HG03196 (cell line): ENCODE data around the gene LMX1B.

Experiments
- ATAC-seq: cut with Tn5 transposase; IDR thresholded peaks from one replicate; pipeline ENCODE4 v1.9.1; 2021; ENCODE audit not compliant: unreplicated experiment

Gene LMX1B

DNA sequence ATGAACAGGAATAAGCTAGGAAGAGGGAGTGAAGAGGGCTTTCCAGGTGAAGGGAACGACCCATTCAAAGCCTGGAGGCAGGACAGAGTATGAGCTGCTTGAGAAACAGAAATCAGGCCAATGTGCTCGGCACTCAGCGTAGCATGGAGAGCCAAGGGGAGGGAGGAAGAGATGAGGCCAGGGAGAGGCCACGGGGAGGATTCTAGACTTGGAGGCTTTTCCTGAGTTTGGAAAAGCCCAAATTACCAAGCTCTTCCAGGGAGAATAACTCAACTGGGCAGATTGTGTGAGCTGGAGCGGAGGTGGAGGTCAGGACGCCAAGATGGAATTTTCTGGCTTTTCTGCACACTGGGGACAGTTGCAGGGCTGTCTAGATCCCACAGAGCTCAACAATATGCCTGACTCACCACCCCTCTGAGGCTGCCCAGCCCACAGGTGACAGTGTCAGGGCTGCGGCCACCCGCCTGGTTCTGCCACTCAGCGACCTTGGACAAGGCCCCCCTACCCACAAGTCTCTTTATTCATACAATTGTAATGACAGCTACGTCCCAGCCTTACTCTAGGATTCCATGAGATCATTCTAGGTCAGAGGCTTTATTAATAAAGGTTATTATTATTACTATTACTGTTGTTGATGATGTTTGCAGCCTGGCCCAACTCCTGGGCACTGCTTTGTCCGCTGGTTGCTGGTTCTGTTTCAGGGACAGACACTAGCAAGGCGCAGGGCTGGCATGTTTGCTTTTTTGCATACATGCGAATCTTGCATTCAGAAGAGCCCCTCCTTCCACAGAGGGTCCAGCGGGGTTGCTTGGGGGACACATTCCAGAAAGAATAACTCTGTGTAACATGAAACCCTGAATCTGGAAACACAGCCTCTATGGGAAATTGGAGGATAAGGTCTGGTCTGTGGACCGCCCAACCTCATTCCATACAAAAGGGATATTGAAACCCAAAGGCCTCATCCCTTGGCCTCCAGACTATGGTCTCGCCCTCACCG, 9.4 kb upstream of the LMX1B start:
- ATAC-seq: no peak

DNA sequence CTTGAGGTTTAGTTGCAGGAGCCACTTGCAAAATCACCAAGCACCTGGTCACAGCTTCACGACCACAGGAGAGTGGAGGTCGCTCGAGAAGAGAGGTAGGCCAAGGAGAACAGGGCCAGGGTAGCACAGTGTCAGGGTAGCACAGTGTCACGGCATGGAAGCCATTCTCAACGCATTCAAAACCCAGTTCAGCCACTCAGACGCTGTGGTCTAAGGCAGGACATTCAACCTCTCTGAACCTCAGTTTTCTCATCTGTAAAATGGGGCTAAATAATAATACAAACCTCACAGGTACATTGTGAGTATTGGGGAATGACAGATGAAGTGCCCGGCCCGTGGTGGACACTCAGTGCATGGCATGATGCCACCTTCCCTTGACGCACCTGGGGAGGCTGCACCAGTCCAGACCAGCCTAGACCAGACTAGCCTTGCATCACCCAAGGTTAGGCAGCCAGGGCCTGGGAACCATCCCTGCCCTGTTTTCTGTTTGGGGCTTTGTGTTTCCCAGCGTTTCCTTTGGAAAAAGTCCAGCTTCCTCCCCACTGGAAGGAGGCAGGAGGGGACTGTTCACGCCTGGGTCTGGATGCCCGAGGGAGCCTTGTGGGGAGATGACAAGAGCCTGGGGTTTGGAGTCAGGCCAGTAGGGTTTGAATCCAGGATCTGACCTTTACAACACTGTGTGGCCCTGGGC, 7.8 kb upstream of the LMX1B start:
- no peak for ATAC-seq

DNA sequence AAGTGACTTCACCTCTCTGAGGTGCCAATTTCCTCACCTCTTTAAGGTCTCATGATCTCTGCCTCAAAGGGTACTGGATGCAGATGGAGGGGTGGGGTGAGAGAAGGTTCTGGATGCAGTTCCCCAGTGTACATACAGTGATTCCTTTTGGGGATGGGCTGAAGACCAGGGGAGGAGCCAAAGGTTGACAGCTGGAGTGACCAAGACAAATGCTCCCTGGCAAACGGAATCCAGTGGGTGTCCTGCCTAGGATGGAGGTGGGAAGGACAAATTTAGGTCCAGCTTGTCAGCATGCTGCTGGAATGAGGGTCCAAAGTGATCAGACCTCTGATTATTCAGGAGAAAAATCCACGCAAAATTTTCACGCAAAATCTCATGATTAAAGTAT, 7.3 kb upstream of the LMX1B start:
- no peak for ATAC-seq

DNA sequence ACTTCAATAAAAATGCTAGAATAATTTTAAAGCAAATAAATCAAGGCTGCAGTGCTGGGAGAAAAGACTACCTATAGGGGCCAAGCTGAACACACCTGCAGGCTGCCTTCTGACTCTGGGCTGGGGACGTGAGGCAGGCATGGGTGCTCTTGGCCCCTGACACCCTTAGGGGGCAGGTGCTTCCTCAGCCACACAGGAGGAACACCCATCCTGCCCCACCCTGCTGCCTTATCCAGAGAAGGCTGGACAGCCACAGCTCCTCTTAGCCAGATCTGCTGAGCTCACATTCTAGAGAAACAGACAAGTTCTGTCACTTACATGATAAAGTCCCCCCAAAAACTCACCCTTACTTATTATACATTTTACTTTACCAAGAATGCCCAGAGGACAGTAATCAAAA, 6.6 kb upstream of the LMX1B start:
- ATAC-seq: no peak

DNA sequence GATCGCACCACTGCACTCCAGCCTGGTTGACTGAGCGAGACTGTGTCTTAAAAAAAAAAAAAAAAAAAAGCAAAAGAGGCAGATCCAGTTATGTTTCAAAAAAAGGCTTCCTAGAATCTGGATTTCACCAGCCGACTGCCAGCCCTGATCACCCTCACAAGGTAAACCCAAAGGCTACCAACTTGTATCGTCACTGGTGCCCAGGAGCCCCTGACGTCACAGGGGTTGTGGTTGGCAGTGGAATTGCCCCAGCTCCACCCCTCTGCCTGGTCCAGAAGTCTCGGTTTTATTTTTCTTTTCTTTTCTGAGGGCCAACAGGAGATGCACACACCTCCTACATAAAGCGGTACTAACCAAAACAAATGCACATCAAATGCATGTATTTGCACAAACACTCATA, 6.0 kb upstream of the LMX1B start:
- ATAC-seq: no peak

DNA sequence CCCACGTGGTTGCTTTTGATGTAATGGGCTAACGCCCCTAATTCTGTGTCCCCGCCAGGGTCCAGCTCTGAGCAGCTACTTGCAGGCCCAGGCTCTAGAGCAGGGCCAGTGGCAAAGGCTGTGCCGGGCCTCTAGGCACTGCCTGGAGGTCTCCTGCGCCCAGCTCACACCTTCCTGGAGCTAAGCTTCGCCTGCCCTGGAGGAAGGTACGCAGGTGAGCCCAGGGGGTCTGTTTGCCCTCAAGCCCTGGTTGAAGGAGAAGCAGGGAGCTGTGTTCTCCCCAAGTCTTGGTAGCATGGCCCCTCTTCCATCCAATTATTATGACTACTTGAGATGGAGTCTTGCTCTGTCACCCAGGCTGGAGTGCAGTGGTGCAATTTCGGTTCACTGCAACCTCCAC, 5.2 kb upstream of the LMX1B start:
- ATAC-seq: no peak

DNA sequence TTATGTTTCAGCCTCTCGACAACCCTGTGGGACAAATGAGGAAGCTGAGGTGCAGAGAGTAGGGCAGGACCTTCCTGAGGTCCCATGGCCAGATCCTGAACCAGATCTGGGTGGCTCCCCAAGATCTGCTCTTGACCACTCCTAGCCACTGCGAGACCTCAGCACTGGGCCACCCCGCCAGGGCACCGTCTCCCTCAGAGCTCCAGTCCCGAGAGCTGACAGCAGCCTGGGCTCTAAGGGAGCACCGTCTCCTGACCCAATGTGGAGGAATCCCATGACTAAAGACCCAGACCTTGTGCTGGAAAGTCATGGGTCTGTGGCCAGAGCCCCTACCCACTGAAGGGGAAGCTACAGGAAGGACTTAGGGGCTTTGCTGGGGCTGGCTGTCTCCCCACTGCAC, 4.5 kb upstream of the LMX1B start:
- ATAC-seq: no peak

DNA sequence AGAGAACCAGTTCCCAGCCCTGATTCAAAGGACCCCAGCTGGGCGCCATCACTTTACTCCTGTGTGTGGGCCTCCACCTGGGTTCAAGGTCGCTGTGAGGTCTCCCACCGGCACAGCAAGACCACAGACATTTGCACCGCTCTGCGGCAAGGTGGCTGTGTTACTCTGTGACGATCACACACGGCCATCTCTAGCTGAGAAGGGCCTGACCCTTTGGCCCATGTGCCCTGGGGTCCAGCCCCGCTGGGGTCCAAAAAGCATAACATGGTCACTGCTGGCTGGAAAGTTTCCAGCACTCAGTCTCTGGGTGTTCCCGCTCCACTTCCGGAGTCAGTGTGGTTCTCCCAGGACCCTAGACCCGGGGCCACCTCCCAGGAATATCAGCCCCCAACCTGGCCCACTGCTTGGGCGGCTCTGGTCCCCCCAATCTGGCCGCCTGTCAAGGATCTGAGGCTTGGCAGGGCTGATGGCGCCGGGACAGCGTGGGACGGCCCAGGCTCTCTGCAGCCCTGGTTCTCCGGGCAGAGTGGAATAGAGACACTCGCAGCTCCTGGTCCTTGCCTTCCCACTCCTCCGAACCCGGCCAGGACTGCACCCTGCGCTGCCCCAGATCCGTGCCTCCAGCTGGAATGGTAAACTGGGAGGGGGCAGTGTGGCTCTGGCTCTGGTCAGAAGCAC, 3.9 kb upstream of the LMX1B start:
- ATAC-seq: no peak

DNA sequence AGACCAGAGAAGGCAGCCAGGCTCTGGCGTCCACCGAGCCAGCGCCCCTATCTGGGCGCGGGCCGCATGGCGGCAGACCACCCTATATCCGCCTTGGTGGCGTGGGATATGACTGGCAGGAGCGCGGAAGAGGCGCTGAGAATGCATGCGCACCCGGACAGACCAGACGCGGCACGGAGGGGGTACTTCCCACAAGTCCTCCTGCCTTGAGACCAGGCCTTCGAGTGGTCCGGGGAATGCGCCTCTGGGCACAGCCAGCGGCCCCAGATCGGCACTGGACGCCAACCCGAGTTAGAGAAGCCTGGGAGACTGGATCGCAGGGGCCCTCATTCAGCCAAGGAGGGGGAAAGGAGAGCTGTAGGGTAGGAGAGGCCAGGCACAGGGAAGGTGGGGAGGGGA, 2.5 kb upstream of the LMX1B start:
- no peak for ATAC-seq

DNA sequence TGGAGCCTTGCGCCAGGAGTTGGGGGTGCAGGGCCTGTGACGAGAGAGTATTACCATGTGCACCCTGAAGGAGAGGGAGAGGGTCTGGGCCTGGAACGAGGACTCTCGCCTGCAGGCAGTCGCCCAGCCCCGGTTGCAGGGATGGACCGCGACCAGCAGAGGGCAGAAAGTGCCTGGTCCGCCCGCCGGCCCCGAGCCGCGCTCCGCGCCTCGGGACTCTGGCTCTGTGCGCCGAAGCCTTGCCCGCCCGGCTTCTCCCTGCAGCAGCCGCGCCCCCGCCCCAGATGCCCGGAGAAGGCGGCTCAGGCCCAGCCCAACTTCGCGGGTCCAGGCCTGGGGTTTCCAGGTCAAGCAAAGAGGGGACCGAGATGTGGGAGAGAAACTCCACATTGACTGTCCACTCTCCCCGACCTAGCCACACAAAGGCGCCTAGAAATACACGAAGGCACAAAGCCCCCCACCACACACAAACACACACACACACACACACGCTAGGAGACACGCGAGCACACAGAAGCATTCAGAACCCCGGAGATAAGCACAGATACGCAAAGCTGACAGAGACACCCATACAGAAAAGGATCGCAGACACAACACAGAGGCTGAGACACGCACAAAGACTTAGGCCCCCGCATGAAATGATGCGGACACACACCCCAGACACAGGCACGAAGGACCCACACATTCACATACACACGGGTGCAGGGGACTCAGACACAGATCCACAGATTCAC, 2.0 kb upstream of the LMX1B start:
- ATAC-seq: no peak

DNA sequence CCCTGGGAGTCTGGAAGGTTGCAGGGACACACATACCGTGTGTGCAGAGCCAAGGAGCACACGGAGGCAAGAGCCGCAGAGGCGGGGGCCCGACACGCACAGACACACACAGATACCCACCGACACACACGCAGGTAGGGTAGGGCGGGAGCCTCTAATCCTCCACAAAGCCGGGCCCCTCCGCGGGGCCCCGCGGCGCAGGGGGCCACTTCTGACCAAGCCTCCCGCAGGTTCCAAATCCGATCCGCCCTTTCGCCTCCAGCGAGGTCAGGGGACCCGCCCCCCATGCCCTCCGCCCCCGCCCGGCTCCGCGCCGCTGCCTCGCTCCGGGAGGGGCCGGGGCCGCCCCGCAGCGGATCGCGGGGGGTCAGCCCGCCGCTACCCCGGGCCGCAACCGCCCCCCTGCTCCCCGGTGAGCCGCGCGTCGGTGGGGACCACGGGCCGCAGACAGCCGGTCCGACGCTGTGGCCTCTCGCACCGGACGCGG, 1.4 kb upstream of the LMX1B start:
- ATAC-seq: no peak

DNA sequence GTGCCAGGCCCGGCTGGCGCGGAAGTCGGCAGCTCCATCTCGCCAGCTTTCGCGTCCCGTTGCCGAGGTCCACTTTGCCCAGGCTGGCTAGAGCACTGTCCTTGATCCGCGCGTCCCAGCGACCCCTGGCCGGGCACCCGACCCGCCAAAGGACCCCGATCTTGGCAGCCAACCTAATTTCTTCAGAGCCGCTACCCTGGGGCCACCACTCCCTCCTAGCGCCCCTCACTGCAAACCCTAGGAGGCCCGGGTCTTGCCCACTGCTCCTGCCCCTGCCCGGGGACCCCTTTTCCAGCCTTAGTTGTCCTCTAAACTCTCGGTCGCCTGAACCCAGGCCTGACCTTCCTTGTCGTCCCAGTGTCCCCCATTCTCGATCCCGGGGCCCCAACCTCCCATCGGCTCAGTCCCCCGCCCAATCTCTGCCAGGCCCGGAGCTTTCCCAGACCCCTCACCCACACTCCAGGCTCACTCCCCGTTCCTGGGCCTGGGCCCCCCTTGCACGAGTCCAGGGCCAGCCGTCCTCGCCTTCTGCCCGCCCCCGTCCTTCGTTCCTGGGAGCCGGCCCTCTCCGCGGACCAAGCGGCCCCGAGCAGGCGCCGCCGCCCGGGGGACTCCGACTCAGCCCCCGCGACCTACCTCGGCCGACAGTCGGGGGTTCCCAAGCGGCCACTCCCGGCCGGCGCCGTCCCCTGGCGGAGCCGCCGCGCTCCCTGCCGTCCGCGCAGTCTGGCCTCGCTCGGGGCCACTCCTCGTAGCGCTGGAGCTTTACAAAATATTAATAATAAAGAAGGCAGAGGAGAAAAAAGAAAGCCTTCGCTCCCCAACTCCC, 701 bp upstream of the LMX1B start:
- no peak for ATAC-seq

DNA sequence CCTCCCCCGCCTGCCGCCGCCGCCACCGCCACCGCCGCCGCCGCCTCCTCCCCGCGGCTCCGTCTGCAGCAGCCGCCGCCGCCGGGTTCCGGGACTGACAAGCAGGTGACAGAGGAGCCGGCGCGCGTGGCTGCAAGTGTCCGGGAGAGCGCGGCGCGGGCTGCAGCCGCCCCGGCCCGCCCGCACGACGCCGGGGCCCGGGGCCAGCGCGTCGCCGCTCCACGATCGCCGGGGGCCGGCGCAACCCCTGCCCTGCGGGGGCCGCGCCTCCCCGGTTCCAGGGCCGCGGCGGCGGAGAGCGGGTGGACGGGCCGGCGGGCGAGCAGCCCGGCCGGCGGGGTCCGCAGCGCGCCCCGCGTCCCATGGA, 343 bp downstream of the LMX1B start:
- no peak for ATAC-seq

DNA sequence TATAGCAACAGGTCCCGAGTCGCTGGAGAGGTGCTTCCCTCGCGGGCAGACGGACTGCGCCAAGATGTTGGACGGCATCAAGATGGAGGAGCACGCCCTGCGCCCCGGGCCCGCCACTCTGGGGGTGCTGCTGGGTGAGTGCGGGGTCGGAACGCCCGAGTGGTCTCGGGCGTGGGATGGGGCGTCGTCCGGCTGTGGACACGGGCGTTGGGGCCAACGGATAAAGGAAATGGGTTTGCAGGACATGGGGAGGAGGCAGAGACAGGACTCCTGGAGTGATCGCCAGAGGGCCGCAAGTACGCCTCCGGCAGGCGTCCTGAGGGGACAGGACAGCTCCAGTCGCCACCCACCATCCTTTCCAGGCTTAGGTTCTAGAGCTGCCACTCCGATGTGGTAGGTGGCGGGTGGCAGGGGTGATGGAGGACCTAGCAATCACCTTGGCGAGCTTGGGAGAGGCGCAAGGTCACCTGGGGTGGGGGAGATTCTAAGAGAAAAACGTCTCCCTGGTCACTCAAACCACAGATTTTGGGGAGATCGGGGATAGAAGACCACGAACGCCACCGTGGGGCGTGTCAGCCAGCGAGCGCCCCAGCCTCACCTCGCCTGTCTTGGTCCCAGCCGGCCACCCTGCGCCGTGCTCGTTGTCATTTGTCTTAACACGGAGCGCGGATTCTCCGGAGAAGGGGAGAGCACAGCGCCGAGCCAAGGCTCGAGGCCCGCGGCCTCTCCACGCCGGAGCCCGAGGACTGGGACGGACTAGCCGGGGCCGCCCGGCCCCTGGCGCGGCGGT, 922 bp downstream of the LMX1B start:
- no peak for ATAC-seq

DNA sequence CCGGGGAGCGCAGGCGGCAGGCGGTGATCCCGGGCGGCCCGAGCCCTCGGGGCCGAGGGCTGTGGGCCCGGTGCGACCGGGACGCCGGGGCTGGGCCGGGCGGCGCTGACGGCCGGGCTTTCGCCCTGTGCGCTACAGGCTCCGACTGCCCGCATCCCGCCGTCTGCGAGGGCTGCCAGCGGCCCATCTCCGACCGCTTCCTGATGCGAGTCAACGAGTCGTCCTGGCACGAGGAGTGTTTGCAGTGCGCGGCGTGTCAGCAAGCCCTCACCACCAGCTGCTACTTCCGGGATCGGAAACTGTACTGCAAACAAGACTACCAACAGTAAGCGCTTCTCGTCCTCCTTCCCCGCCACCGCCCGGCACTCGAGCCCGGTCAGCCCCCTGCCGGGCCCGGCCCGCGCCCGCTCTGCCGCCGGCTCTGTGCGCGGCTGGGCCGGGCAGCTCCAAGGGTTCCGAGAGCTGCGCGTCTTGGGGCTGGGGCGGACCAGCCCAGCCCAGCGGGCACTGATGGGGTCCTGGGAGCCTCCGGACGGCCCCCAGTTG, 1.6 kb downstream of the LMX1B start:
- ATAC-seq: no peak

DNA sequence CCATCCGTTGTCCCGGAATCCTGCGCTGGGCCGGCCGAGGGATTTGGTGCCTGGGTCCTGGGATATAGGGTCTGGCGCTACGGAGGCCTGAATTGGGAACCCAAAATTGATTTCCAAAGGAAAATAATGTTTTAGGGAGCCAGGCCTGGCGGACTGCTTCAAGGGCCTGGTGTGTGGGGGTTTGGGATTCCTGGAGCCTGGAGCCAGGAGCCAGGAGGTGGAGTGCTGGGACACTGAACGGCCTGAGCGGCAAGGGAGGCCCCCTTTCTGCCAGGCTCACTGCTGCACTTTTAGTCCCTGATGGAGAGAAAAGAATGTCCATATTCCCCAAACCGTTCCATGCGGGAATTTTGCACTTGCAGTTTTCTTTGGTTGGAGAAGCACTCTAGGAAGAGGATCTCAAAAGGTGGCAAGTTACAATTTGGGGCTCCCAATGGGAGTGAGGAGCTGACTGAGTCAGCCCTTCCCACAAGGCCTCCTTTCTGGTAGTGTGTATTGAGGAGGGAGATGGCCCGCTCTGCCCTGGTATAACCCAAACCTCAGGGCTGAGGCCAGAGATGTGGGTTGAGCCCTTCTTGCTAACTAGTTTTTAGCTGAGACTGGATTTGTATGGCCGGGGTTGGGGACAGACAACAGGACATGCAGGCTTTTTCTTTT, 2.2 kb downstream of the LMX1B start:
- no peak for ATAC-seq

DNA sequence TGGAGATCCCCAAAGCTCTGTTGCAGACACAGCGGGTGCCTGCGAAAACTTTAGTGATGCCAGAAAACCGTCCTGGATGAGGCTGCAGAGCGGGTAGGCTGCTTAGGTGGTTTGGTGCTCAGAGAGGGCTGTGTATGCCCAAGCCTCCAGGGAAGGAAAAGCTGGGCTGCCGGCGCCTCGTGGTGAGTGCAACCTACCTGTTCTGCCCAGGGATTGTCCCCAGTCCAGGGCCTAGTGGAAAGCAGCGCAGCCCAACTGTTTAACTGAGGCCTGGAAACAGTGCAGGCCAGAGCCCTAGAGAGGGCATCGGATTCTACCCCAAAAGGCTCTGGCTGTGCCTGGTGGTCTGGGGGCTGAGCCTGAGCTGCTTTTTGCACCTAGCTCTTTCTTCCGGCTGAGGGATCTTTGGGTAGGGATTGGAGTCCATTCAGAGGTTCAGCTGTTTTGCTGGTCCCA, 2.8 kb downstream of the LMX1B start:
- no peak for ATAC-seq

DNA sequence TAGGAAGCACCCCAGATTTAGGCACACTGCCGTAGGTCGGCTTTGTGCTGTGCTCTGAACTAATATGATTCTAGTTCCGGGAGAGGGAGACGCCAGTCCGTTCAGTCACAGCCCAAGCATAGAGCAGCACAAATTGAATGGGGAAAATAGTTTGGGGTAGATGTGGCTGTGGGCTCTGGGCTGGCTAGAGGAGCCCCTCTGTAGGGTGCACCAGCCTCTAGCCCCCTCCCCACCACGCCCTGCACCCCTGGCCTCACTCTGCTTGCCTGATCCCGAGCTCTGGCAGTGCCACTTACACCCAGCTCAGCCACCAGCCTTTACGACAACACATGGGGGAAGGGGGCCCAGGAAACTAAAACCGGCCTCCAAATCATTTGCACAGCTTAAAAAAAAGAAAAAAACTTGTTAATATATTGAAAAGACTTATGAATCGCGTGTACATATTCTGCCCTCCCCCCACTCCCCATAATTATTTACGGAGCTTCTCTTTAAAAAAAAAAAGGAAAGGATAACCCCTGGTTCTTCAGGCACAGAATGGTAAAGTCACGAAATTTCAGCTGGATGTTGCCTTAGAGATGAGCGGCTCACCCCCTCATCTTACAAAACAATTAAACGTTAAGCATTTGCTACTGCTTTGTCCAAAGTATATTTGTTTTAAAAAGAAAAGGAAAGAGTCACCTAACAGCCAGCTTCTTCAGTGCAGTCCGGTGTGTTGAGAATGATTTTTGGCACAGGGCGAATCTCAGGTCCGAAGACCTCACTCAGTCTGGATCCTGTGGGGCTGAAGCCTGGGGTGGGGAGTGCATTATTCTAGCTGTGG, 3.5 kb downstream of the LMX1B start:
- ATAC-seq: no peak
